Astrocyte (in vitro differentiated cells and primary cell): Measurements from ENCODE around the gene LRMDA. TPM values are rescaled to one million over a fixed set of nuclear protein-coding genes. Genes with fewer than 3 reads are reported as not detected.

Experiments
- DNase-seq: peaks from one replicate; pipeline ENCODE4 v3.0.0-alpha.2; 2010; ENCODE audit warnings: low read depth
- FAIRE-seq: peaks from 2 replicates; lab custom pipeline; 2011; peaks lifted over from hg19 to GRCh38; lab: Jason Lieb, UNC
- H2AFZ ChIP-seq: 2 replicates; pipeline ENCODE4 v1.6.0; 2012; ENCODE audit warnings: low read depth, low read length, inconsistent platforms
- H3K27ac ChIP-seq: 2 replicates; pipeline ENCODE4 v1.5.1; 2011; ENCODE audit warnings: low read depth, low read length, inconsistent platforms
- H3K27me3 ChIP-seq: 2 replicates; pipeline ENCODE4 v1.6.0; 2011; ENCODE audit warnings: low read length, inconsistent platforms; ENCODE audit not compliant: insufficient read depth
- H3K36me3 ChIP-seq: 2 replicates; pipeline ENCODE4 v1.5.1; 2011; ENCODE audit warnings: low read length, inconsistent platforms; ENCODE audit not compliant: insufficient read depth
- H3K4me1 ChIP-seq: 2 replicates; pipeline ENCODE4 v1.5.1; 2011; ENCODE audit warnings: low read length, inconsistent platforms; ENCODE audit not compliant: insufficient read depth
- H3K4me2 ChIP-seq: 2 replicates; pipeline ENCODE4 v1.6.0; 2012; ENCODE audit warnings: low read length, inconsistent platforms
- H3K4me3 ChIP-seq: 2 replicates; pipeline ENCODE4 v1.5.1; 2011; ENCODE audit warnings: low read depth, mild to moderate bottlenecking, low read length, inconsistent platforms; ENCODE audit not compliant: insufficient read depth
- H3K79me2 ChIP-seq: 2 replicates; pipeline ENCODE4 v1.6.0; 2012; ENCODE audit warnings: mild to moderate bottlenecking, low read length, inconsistent platforms; ENCODE audit not compliant: insufficient read depth
- H3K9ac ChIP-seq: 2 replicates; pipeline ENCODE4 v1.6.0; 2012; ENCODE audit warnings: mild to moderate bottlenecking, low read length, inconsistent platforms
- H3K9me3 ChIP-seq: 2 replicates; pipeline ENCODE4 v1.5.1; 2012; ENCODE audit warnings: low read depth, mild to moderate bottlenecking, low read length, inconsistent platforms; ENCODE audit not compliant: insufficient read depth
- H4K20me1 ChIP-seq: 2 replicates; pipeline ENCODE4 v1.6.0; 2012; ENCODE audit warnings: low read length, inconsistent platforms; ENCODE audit not compliant: insufficient read depth
- H3K27ac Mint-ChIP-seq: one replicate; pipeline ENCODE4 v1.8.0; 2021; ENCODE audit warnings: mild to moderate bottlenecking, mixed read lengths; ENCODE audit not compliant: unreplicated experiment
- H3K27me3 Mint-ChIP-seq: one replicate; pipeline ENCODE4 v1.8.0; 2021; ENCODE audit warnings: low read depth, mixed read lengths; ENCODE audit not compliant: unreplicated experiment
- H3K36me3 Mint-ChIP-seq: one replicate; pipeline ENCODE4 v1.8.0; 2021; ENCODE audit warnings: low read depth, mixed read lengths; ENCODE audit not compliant: unreplicated experiment
- H3K4me1 Mint-ChIP-seq: one replicate; pipeline ENCODE4 v1.8.0; 2021; ENCODE audit warnings: low read depth, mixed read lengths; ENCODE audit not compliant: unreplicated experiment
- H3K4me3 Mint-ChIP-seq: one replicate; pipeline ENCODE4 v1.8.0; 2021; ENCODE audit warnings: mild to moderate bottlenecking, moderate library complexity, mixed read lengths; ENCODE audit not compliant: unreplicated experiment
- H3K9me3 Mint-ChIP-seq: one replicate; pipeline ENCODE4 v1.8.0; 2021; ENCODE audit warnings: mild to moderate bottlenecking, mixed read lengths; ENCODE audit not compliant: unreplicated experiment
- CTCF ChIP-seq: IDR thresholded peaks from 2 replicates; pipeline ENCODE4 v1.5.1; 2011; ENCODE audit warnings: low read depth, mild to moderate bottlenecking, inconsistent platforms, low read length, moderate library complexity; ENCODE audit not compliant: insufficient read depth
- EZH2 ChIP-seq: IDR thresholded peaks from 2 replicates; pipeline ENCODE4 v1.6.1; 2012; ENCODE audit warnings: mild to moderate bottlenecking, low read length, inconsistent platforms; ENCODE audit not compliant: insufficient read depth
- total RNA-seq: library from RNA; stranded (reverse); gene quantifications from 2 replicates; pipeline ENCODE4 v1.2.1, GENCODE V29; 2021

Gene LRMDA
- total RNA-seq, 1 donor from 2014 or later = 2.7 TPM

- FAIRE-seq (no peak), DNase-seq (no peak)
- no peak overlapping the region for H3K27ac Mint-ChIP-seq
- Histone ChIP-seq H4K20me1 (no peaks in the 10 kb centered on the region), H3K9ac (no peak overlapping the region), H3K79me2 (no peaks in the 10 kb centered on the region), H3K4me1 (peaks cover 7% of the 10 kb centered on the region), H3K36me3 (no peaks in the 10 kb centered on the region), H3K4me2 (no peak overlapping the region), H3K9me3 (no peaks in the 10 kb centered on the region), H3K27me3 (no peaks in the 10 kb centered on the region), H3K4me3 (no peak overlapping the region), H2AFZ (no peak overlapping the region), H3K27ac (no peak overlapping the region)
- TF ChIP-seq EZH2 = no peak
- TF ChIP-seq CTCF = no peak
- no peaks in the 10 kb centered on the region for H3K9me3 Mint-ChIP-seq
- peaks cover 10% of the 10 kb centered on the region for H3K4me1 Mint-ChIP-seq
- no peak overlapping the region for H3K4me3 Mint-ChIP-seq
- peaks cover 3% of the 10 kb centered on the region for H3K27me3 Mint-ChIP-seq
- no peaks in the 10 kb centered on the region for H3K36me3 Mint-ChIP-seq
Measured at GRCh38 chr10:76549171-76549570, 1117.7 kb downstream of the LRMDA start.

- Mint-ChIP-seq H3K4me3 (no peak overlapping the region), H3K27ac (peak overlapping the region; percentile 85), H3K9me3 (no peaks in the 10 kb centered on the region), H3K36me3 (no peaks in the 10 kb centered on the region), H3K4me1 (peaks cover 8% of the 10 kb centered on the region), H3K27me3 (peaks cover 3% of the 10 kb centered on the region)
- Histone ChIP-seq H4K20me1 (no peaks in the 10 kb centered on the region), H3K9ac (no peak overlapping the region), H3K4me2 (no peak overlapping the region), H3K9me3 (no peaks in the 10 kb centered on the region), H3K36me3 (no peaks in the 10 kb centered on the region), H2AFZ (no peak overlapping the region), H3K27ac (no peak overlapping the region), H3K27me3 (no peaks in the 10 kb centered on the region), H3K79me2 (no peaks in the 10 kb centered on the region), H3K4me3 (no peak overlapping the region), H3K4me1 (peaks cover 6% of the 10 kb centered on the region)
- no peak for TF ChIP-seq EZH2
- no peak for TF ChIP-seq CTCF
- FAIRE-seq (no peak), DNase-seq (no peak)
Measured at GRCh38 chr10:76550806-76551205, 1119.4 kb downstream of the LRMDA start.

GRCh38 chr10:76552091-76552873 is 1120.9 kb downstream of the LRMDA start:
- H3K9me3 Mint-ChIP-seq = no peaks in the 10 kb centered on the region
- FAIRE-seq = no peak
- H3K4me2 ChIP-seq = no peak overlapping the region
- no peaks in the 10 kb centered on the region for H3K9me3 ChIP-seq
- H3K27ac ChIP-seq = no peak overlapping the region
- no peak overlapping the region for H2AFZ ChIP-seq
- H3K9ac ChIP-seq = no peak overlapping the region
- no peak overlapping the region for H3K27ac Mint-ChIP-seq
- H3K27me3 Mint-ChIP-seq = peaks cover 5% of the 10 kb centered on the region
- no peaks in the 10 kb centered on the region for H3K79me2 ChIP-seq
- peaks cover 4% of the 10 kb centered on the region for H3K4me1 ChIP-seq
- H3K36me3 ChIP-seq = no peaks in the 10 kb centered on the region
- no peak for TF ChIP-seq CTCF
- no peak for TF ChIP-seq EZH2
- no peaks in the 10 kb centered on the region for H3K36me3 Mint-ChIP-seq
- no peak for DNase-seq
- no peaks in the 10 kb centered on the region for H4K20me1 ChIP-seq
- H3K4me3 ChIP-seq = no peak overlapping the region
- H3K27me3 ChIP-seq = no peaks in the 10 kb centered on the region
- peaks cover 8% of the 10 kb centered on the region for H3K4me1 Mint-ChIP-seq
- H3K4me3 Mint-ChIP-seq = no peak overlapping the region
